Measurements from ENCODE around the gene PABPC4L.
"Not testable (repeated sequence)": the region's sequence is repeated elsewhere in the genome, so short reads cannot be mapped to it uniquely, and the experiment has no call there.

Gene PABPC4L

GRCh38 chr4:134201216-134202161 lies at the start of gene PABPC4L:
Gene PABPC4L, minus strand, starts transcription at chr4:134201789. Its CDS starts 770 bp downstream, at chr4:134201019.
- peak; percentile 89 for DNase-seq (ENCODE audit: low read depth, low spot score)

DNA sequence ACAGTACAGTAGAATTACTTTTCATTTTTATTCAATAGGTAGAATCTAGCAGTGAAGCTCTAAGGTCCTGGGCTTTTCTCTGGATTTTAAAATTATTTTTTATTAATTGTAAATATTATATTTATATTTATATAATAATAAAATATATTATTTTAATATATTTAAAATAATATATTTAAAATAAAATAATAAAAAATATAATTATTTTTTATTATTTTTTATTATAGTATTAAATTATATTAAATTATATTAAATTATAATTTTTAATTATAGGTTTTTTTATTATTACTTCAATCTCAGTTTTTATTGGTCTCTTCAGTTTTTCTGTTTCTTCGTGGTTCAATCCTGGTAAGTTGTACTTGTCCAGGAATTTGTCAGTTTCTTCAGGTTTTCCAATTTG lies 49.7 kb upstream of the PABPC4L start:
- DNase-seq (ENCODE audit: low read depth, low spot score) = no peak

- no peak for DNase-seq (ENCODE audit: low read depth, low spot score)
These were observed 42.4 kb upstream of the PABPC4L start for GRCh38 chr4:134243742-134244713.

GRCh38 chr4:134219043-134219442 lies 17.5 kb upstream of the PABPC4L start:
- DNase-seq (ENCODE audit: low read depth, low spot score) = peak; percentile 11

DNA sequence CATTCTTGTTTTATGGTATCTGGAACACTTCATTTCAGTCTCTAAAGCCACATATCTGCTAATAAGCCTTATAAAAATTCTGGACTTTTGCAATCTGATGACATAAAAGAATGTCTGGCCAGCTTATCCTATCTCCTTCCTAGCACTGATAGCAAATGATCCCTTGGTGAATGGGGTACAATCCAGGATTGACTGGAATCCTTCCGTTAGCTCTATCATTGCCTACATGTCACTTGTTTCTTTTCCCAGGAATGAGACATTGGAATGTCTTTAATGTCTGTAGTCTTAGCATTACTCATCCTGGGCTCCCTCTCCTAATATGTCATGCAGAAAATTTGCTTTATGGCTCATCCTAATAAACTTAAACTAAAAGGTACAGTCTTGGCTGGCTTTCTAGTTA lies 14.8 kb upstream of the PABPC4L start:
- no peak for DNase-seq (ENCODE audit: low read depth, low spot score)

- DNase-seq (ENCODE audit: low read depth, low spot score) = no peak
These were observed 14.2 kb upstream of the PABPC4L start for GRCh38 chr4:134215620-134216344.

DNA sequence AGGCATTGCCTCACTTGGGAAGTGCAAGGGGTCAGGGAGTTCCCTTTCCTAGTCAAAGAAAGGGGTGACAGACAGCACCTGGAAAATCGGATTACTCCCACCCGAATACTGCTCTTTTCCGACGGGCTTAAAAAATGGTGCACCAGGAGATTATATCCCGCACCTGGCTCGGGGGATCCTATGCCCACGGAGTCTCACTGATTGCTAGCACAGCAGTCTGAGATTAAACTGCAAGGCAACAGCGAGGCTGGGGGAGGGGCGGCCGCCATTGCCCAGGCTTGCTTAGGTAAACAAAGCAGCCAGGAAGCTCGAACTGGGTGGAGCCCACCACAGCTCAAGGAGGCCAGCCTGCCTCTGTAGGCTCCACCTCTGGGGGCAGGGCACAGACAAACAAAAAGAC lies 6.4 kb upstream of the PABPC4L start:
- DNase-seq (ENCODE audit: low read depth, low spot score) = not testable (repeated sequence)

GRCh38 chr4:134202166-134202956 lies 772 bp upstream of the PABPC4L start:
- DNase-seq (ENCODE audit: low read depth, low spot score) = no peak

- DNase-seq (ENCODE audit: low read depth, low spot score) = no peak
These were observed 776 bp downstream of the PABPC4L start for GRCh38 chr4:134200811-134201215.

- no peak for DNase-seq (ENCODE audit: low read depth, low spot score)
These were observed 11.6 kb downstream of the PABPC4L start for GRCh38 chr4:134189949-134190348.

DNA sequence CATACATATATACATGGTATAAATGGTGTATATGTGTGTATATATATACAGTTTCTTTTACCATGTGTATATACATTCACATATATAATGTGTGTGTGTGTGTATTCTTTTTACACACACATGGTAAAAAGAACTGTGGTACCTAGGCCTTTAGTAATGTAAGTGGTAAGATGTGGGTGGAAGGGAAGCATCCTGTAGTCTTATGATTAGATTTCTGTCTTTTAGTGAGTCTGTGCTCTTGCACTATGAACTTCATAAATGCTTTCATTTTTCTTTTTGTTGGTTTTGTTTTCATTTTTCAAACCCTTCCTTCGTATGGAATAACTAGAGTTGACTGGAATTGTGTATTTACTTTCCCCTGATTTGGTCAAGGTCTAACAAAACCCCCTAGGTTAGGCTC lies 12.1 kb downstream of the PABPC4L start:
- no peak for DNase-seq (ENCODE audit: low read depth, low spot score)

GRCh38 chr4:134178706-134179105 lies 22.9 kb downstream of the PABPC4L start:
- no peak for DNase-seq (ENCODE audit: low read depth, low spot score)

GRCh38 chr4:134174271-134174670 lies 27.3 kb downstream of the PABPC4L start:
- no peak for DNase-seq (ENCODE audit: low read depth, low spot score)

DNA sequence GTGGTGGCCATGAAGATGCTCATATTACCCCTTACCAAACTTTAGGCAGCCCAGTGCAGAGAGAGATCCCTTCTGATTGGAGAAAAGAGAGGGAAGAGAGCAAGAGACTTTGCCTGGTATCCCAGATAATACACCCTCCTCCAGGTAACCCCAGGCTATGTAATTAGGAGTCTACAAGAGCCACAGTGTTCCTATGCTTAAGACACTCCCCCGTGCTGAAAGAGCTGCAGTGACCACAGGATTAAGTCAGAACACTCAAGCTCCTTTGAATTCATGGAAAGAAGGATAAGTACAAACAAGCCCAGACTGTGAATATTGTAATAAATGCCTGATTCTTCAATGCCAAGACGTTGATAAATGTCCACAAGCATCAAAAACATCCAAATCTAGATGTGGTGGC lies 41.4 kb downstream of the PABPC4L start:
- peak; percentile 53 for DNase-seq (ENCODE audit: low read depth, low spot score)

GRCh38 chr4:134154097-134154496 lies 47.5 kb downstream of the PABPC4L start:
- no peak for DNase-seq (ENCODE audit: low read depth, low spot score)

DNA sequence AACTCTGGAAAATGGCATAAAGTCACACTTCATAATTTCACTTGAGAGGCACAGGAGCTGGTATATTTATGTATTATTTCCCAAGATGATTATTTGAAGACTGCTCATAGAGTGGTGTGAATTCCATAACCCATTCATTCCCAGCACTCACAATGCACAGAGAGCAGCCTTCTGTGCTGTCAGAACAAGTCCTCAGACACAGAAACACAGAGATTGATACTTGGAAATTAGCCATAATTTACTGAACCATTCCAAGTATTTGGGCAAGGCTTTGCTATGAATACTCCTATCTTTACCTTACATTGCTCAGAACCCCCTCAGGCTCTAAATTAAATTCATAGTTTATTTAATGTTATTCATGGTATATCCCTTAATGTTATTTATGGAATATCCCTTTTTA lies 53.6 kb downstream of the PABPC4L start:
- no peak for DNase-seq (ENCODE audit: low read depth, low spot score)

Measured in ELF-1 (cell line).